GM15510 (cell line): ENCODE data around the gene CCDC134.

Experiments used
- POLR2A ChIP-seq: IDR thresholded peaks from 3 replicates; pipeline ENCODE4 v1.6.1; 2011; ENCODE audit warnings: borderline replicate concordance; ENCODE audit not compliant: insufficient read length; ENCODE audit errors: extremely low read depth

Gene CCDC134

GRCh38 chr22:41810022-41810421 is 9.5 kb downstream of the CCDC134 start:
- TF ChIP-seq POLR2A = no peak

DNA sequence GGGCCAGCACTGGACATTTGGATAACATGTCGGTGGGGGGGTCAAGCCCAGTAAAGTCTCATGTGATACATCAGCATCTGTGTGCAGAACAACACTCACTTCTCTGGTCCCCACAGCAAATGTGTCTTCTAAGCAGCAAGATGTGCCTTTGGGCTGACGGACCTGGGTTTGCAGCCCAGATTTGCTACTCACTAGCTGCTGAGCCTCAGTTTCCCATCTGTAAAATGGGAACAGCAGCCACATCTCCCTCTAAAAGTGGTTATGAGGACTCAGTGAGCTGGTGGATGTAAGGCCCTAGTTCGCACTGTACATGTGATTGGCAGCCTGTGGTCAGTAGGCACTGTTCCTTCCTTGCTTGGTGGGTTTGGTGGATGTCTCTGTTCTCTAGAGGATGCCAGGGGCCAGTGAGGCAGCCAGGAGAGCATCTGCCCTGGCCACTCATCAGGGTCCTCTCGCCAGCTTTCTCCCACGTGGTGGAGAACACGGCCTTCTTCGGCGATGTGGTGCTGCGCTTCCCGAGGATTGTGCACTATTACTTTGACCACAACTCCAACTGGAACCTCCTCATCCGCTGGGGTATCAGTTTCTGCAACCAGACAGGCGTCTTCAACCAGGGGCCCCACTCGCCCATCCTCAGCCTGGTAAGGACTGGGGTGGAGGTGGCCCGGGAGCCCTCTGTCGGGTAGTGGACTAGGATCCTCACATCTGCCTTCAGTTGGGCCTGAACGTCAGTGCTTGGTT is 12.5 kb downstream of the CCDC134 start:
- no peak for TF ChIP-seq POLR2A

- no peak for TF ChIP-seq POLR2A
These were observed 13.4 kb downstream of the CCDC134 start for GRCh38 chr22:41813726-41814410.

- no peak for TF ChIP-seq POLR2A
These were observed 15.2 kb downstream of the CCDC134 start for GRCh38 chr22:41815716-41816115.

DNA sequence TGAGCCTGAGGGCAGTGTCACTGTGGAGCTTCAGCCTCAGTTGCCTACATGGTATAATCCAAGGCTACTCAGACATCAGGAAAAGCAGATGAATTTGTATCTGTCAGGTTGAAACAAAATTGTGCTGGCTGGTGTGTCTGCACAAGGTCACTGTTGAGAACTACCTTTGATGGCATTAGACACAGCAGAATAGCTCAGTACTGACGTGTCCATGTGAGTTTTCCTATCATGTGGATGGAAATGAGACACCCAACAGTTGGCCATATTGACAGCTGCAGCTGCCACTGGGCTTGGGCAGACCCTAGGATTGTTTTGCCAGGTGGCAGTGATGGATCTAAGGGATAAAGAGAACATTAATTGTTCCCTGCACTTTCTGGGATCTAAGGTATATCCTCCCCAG is 15.8 kb downstream of the CCDC134 start:
- no peak for TF ChIP-seq POLR2A

DNA sequence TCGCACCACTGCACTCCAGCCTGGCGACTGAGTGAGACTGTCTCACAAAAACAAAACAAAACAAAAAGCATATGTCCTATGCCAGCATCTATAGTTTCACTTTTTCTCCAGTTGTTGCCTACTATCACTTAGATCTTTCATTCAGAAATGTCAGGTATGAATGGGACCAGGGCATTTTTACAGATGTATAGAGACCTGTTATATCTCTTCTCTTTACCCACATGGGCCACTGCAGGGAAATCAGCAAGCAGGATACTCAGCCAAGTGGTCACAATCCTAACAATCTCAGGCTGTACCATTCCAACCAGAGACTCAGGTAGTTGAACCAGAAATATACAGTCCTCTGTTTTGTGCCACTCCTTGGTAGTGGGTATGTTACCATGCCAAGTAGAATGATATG is 16.4 kb downstream of the CCDC134 start:
- TF ChIP-seq POLR2A = no peak

DNA sequence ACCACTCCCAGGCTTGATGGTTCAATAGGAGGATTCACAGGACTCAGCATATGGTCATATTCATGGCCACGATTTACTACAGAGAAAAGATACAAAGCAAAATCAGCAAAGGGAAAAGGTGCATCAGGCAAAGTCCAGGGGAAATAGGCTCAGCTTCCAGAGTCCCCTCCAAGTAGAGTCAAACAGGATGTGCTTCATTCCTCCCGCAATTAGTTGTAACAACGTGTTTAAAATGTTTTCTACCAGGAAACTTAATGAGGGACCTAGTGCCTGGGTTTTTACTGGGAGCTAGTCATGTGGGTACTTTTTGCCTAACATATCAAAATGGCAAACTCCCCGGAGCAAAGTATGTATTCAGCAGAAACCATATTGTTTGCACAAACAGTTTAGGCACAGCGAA is 17.5 kb downstream of the CCDC134 start:
- TF ChIP-seq POLR2A = no peak

DNA sequence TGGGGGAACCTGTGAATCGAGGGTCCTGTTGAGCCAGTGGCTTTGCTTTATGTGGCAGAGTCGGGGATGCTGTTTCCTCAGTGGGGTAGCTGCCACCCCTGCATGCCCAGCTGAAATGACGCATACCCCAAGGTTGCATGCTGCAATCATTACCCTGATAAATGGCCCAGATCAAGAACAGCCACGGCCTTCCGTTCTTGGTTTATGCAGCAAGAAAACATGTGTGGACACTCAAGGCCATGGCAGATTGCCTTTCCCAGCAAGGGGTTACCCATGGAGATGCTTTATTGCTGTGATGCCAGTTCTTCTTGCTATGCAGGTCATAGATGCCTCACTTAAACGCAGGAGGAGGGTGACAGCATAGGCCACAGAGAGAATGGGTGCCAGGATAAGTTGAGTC is 18.1 kb downstream of the CCDC134 start:
- no peak for TF ChIP-seq POLR2A

- TF ChIP-seq POLR2A = no peak
These were observed 18.8 kb downstream of the CCDC134 start for GRCh38 chr22:41819257-41819656.

GRCh38 chr22:41820447-41820846 is 20.0 kb downstream of the CCDC134 start:
- TF ChIP-seq POLR2A = no peak

DNA sequence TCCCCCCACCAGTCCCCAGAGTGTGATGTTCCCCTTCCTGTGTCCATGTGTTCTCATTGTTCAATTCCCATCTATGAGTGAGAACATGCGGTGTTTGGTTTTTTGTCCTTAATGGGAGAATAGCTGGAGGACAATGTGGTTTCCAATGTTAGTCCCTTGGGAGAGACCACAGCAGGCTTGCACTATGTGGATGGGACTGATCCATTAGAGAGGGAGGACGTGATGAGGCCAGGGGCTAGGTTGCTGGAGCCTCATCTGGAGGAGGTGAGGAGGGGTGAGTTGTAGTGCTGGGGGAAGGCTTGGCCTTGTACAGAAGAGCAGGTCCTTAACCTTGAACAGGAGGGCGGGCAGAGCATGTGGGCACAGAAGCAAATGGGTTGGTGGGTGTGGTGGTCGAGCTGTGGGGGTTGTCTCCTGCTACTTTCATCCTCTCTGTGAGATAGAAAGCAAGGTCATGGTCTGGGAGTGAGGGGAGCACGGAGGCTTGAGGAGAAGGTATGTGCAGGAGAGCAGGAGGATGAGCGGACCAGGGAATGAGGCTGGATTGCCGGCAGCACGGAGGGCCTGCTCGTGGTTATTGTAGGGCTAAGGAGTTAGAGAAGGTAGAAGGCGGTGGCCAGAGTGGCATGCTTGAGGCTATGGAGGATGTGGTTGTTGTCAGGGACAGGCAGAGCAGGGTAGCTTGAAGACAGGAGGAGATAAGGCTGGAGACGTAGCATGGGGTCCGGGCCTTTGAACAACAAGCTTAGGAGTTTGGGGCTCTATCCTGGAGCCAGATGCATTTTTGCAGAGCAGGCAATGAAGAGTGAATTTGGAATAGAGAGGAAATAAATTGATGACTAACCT is 21.2 kb downstream of the CCDC134 start:
- TF ChIP-seq POLR2A = no peak

DNA sequence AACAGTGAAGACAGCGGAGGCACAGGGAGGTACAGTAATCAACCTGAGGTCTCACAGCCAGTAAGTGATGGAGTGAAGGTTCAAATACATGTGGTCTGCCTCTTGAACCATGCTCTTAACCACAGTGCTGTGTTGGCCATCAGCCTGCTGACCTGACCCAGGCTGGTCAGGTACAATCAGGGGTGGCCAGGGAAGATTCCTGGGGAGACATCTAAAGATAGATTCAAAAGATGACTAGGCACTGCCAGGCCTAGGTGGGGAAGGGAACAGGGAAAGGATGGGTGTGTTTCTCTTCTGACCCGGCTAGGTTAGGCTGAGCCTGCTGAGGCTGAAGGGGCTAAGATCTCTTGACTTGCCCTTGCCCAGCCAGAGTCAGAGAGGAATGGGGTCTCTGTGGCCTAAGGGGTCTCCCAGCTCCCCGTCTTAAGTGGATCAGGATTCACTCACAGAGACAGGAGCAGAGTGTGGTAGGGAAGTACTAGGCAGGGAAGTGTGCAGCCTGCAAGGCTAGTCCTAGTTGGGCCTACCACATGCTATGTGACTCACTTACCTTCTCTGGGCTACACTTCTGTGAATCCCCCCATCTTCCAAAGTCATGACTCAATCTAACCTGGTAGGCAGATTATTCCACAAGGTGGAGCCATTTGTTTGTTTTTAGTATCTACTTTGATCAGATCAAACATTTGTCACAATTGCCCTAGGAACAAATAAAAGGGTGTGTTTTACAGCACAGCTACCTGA is 22.0 kb downstream of the CCDC134 start:
- TF ChIP-seq POLR2A = no peak

- no peak for TF ChIP-seq POLR2A
These were observed 23.3 kb downstream of the CCDC134 start for GRCh38 chr22:41823797-41824196.

GRCh38 chr22:41825376-41825775 is 24.9 kb downstream of the CCDC134 start:
- no peak for TF ChIP-seq POLR2A

DNA sequence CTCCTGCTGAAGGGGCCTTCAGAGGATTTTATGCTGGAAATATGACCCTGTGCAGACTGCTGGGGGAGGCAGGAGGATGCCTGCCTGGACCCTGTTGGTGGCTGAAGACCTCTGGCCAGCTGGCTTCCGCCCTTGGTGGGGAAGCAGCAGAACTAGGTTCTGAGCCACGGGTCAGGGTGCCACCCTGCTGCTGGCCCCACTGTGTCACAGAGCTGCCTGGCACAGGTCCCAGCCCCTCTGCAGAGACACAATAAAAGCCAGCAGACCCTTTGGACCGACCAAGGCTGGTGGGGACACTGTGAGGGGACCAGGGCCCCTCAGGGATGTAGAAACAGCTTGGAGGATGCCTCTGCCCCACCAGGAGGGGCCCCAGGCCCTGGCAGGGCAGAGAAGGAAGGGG is 25.5 kb downstream of the CCDC134 start:
- no peak for TF ChIP-seq POLR2A
